DOHH2 (cell line): ENCODE measurements around the gene LDLRAD4.
A peak's percentile ranks its signal among the peaks of the same experiment; 100 is the strongest.

Source experiments
- H3F3A ChIP-seq: fragments of 200-600 bp; sonication (generic), shearing (Covaris generic); 2 replicates; pipeline ENCODE4 v1.6.0; 2016; ENCODE audit warnings: antibody characterized with exemption, mild to moderate bottlenecking; ENCODE audit not compliant: control insufficient read depth, insufficient read depth
- H3K27ac ChIP-seq: fragments of 200-600 bp; sonication (generic); 2 replicates; pipeline ENCODE4 v1.5.1; 2014; ENCODE audit warnings: low read depth, mild to moderate bottlenecking, low read length, moderate library complexity
- H3K27me3 ChIP-seq: fragments of 200-600 bp; sonication (generic); 2 replicates; pipeline ENCODE4 v1.6.1; 2014; ENCODE audit warnings: mild to moderate bottlenecking, low read length, mixed read lengths; ENCODE audit not compliant: control insufficient read depth
- H3K36me3 ChIP-seq: fragments of 200-600 bp; sonication (generic); 2 replicates; pipeline ENCODE4 v1.6.1; 2014; ENCODE audit warnings: mild to moderate bottlenecking, low read length, moderate library complexity, mixed read lengths; ENCODE audit not compliant: control insufficient read depth
- H3K4me1 ChIP-seq: fragments of 200-600 bp; sonication (generic); 2 replicates; pipeline ENCODE4 v1.6.1; 2014; ENCODE audit warnings: mild to moderate bottlenecking, low read length, mixed read lengths; ENCODE audit not compliant: control insufficient read depth
- H3K4me2 ChIP-seq: fragments of 200-600 bp; sonication (generic); 2 replicates; pipeline ENCODE4 v1.6.0; 2014; ENCODE audit warnings: mild to moderate bottlenecking, low read length, moderate library complexity
- H3K4me3 ChIP-seq: fragments of 200-600 bp; sonication (generic); 2 replicates; pipeline ENCODE4 v1.5.1; 2014; ENCODE audit warnings: mild to moderate bottlenecking, low read length, mixed read lengths
- H3K79me2 ChIP-seq: fragments of 200-600 bp; sonication (generic); 2 replicates; pipeline ENCODE4 v1.6.1; 2014; ENCODE audit warnings: mild to moderate bottlenecking, low read length, mixed read lengths; ENCODE audit not compliant: control insufficient read depth
- H3K9me2 ChIP-seq: fragments of 200-600 bp; sonication (generic); replicated peaks from 2 replicates; pipeline ENCODE4 v1.6.1; 2014; ENCODE audit warnings: mild to moderate bottlenecking, low read length, mixed read lengths; ENCODE audit not compliant: control insufficient read depth
- H3K9me3 ChIP-seq: fragments of 200-600 bp; sonication (generic); 2 replicates; pipeline ENCODE4 v1.6.1; 2014; ENCODE audit warnings: antibody characterized with exemption, low read length, mixed read lengths; ENCODE audit not compliant: control insufficient read depth, insufficient read depth
- H4K20me1 ChIP-seq: fragments of 200-600 bp; sonication (generic); 2 replicates; pipeline ENCODE4 v1.6.0; 2014; ENCODE audit warnings: low read depth, mild to moderate bottlenecking, antibody characterized with exemption, low read length, moderate library complexity; ENCODE audit not compliant: control insufficient read depth, insufficient read depth
- EZH2phosphoT487 ChIP-seq: fragments of 200-600 bp; sonication (generic); IDR thresholded peaks from 2 replicates; pipeline ENCODE4 v1.6.1; 2017; ENCODE audit warnings: borderline replicate concordance, mild to moderate bottlenecking, antibody characterized with exemption, low read length, moderate library complexity, mixed read lengths
- TF ChIP-seq, protein P1 (sequence below): fragments of 200-600 bp; sonication (generic); IDR thresholded peaks from one replicate; pipeline ENCODE4 v1.5.1; 2014; ENCODE audit warnings: antibody characterized with exemption, mild to moderate bottlenecking, low read depth, low read length; ENCODE audit not compliant: poor library complexity, severe bottlenecking

LDLRAD4 gene

DNA sequence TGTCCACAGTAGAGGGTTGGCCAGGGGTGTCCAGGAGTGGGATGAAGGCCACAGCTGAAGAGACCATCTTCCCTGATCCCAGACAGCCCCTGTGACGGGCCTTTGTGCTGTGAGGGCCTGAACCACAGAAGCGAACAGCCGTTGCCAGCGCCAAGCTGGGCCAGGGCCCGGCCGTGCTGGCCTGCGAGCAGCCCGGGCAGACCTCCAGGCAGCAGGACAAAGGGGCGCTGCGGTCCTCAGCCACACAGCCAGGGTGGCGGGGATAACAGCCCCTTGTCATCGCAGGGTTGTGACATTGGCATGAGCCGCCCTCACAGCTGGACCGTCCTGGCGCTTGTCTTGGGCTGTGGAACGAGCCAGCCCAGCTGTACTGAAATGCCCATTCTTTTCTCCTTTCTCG lies 346.7 kb downstream of the LDLRAD4 start:
- H3K4me3 ChIP-seq, result no peak overlapping the region
- no peak overlapping the region for H3K27ac ChIP-seq
- no peak overlapping the region for H3K4me2 ChIP-seq
- H3K9me3 ChIP-seq, result no peaks in the 10 kb centered on the region
- peaks cover 15% of the 10 kb centered on the region for H3F3A ChIP-seq
- no peaks in the 10 kb centered on the region for H3K79me2 ChIP-seq
- no peaks in the 10 kb centered on the region for H3K27me3 ChIP-seq
- H3K9me2 ChIP-seq, result no peaks in the 10 kb centered on the region
- no peaks in the 10 kb centered on the region for H3K36me3 ChIP-seq
- TF ChIP-seq EZH2phosphoT487, result no peak
- TF ChIP-seq, protein P1, sequence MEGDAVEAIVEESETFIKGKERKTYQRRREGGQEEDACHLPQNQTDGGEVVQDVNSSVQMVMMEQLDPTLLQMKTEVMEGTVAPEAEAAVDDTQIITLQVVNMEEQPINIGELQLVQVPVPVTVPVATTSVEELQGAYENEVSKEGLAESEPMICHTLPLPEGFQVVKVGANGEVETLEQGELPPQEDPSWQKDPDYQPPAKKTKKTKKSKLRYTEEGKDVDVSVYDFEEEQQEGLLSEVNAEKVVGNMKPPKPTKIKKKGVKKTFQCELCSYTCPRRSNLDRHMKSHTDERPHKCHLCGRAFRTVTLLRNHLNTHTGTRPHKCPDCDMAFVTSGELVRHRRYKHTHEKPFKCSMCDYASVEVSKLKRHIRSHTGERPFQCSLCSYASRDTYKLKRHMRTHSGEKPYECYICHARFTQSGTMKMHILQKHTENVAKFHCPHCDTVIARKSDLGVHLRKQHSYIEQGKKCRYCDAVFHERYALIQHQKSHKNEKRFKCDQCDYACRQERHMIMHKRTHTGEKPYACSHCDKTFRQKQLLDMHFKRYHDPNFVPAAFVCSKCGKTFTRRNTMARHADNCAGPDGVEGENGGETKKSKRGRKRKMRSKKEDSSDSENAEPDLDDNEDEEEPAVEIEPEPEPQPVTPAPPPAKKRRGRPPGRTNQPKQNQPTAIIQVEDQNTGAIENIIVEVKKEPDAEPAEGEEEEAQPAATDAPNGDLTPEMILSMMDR, result no peak
- H3K4me1 ChIP-seq, result peaks cover 80% of the 10 kb centered on the region
- H4K20me1 ChIP-seq, result no peaks in the 10 kb centered on the region

GRCh38 chr18:13566941-13567746 lies 348.6 kb downstream of the LDLRAD4 start:
- Histone ChIP-seq H3K4me2 (peak overlapping the region; percentile 87), H3K9me3 (no peaks in the 10 kb centered on the region), H4K20me1 (no peaks in the 10 kb centered on the region), H3K4me3 (peak overlapping the region; percentile 70), H3K27me3 (no peaks in the 10 kb centered on the region), H3K79me2 (no peaks in the 10 kb centered on the region), H3K4me1 (peaks cover 69% of the 10 kb centered on the region), H3K9me2 (no peaks in the 10 kb centered on the region), H3K27ac (peak overlapping the region; percentile 93), H3K36me3 (no peaks in the 10 kb centered on the region), H3F3A (peaks cover 8% of the 10 kb centered on the region)
- TF ChIP-seq, protein P1, result no peak
- no peak for TF ChIP-seq EZH2phosphoT487

DNA sequence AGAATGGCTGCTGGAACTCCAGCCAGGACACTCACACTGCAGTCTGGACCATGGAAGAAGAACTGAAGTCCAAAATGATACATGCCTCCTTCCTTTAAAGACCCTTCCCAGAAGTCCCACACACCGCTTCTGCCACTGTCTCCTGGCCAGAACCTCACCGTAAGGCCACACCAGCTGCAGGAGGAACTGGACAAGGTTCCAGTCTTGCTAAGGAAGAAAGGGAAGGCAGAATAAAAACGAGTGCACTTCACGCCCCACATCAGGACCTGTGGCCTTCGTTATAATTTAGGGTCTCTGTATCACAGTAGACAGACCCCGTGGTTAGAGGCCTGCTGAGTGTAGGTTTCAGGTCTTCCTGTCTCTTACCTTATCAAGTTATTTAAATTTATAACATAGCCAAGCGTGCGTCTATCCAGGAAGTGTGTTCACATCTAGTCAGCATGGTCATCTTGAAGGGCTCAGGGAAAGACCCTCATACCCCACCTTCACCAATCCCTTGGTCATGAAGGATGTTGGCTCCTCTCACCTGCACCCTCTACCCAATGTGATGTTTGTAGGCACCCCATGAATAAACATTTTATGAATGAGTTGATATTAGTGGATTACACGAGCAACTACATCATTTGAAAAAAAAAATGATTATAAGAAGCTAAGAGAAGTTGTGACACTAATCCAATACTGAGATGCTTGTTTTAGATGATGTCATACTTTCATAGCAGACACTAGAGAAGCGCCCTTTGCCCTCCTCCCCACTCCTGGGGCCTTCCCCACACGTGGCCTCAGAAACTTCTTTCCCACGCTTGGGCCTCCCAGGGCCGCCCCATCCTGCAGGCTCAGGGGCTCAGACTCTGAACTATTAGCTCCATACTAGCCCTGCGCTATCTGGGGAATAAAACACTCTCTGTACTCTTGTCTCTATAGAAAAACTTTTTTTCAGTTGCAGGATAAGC lies 350.2 kb downstream of the LDLRAD4 start:
- H4K20me1 ChIP-seq, result no peaks in the 10 kb centered on the region
- H3F3A ChIP-seq, result peaks cover 8% of the 10 kb centered on the region
- H3K4me2 ChIP-seq, result peak overlapping the region; percentile 87
- no peaks in the 10 kb centered on the region for H3K27me3 ChIP-seq
- no peaks in the 10 kb centered on the region for H3K79me2 ChIP-seq
- H3K9me3 ChIP-seq, result no peaks in the 10 kb centered on the region
- TF ChIP-seq, protein P1, result no peak
- TF ChIP-seq EZH2phosphoT487, result no peak
- H3K4me3 ChIP-seq, result peak overlapping the region; percentile 20; the same call in 1 of the 2 replicates
- H3K4me1 ChIP-seq, result peaks cover 54% of the 10 kb centered on the region
- no peaks in the 10 kb centered on the region for H3K36me3 ChIP-seq
- peak overlapping the region; percentile 93; the same call in 1 of the 2 replicates for H3K27ac ChIP-seq
- no peaks in the 10 kb centered on the region for H3K9me2 ChIP-seq
